Uterus (tissue), 2 donors: Measurements from ENCODE around the gene NDUFA11.

Experiments used
- POLR2A ChIP-seq, 2 donors: fragments of 450-650 bp; IDR thresholded peaks; one replicate each; pipeline ENCODE4 v1.6.1; 2016; ENCODE audit warnings: antibody characterized with exemption in 2 of 2, mild to moderate bottlenecking in 1 of 2, moderate library complexity in 1 of 2
- TF ChIP-seq, protein P1 (sequence below), 4 experiments: fragments of 200-600 bp in 2 of 4; fragments of 450-650 bp in 2 of 4; sonication (generic) in 2 of 4; IDR thresholded peaks; one replicate each; pipeline ENCODE4 v1.5.1; 2016 to 2019; ENCODE audit warnings: antibody characterized with exemption in 4 of 4, mild to moderate bottlenecking in 2 of 4, moderate library complexity in 1 of 4

DNA sequence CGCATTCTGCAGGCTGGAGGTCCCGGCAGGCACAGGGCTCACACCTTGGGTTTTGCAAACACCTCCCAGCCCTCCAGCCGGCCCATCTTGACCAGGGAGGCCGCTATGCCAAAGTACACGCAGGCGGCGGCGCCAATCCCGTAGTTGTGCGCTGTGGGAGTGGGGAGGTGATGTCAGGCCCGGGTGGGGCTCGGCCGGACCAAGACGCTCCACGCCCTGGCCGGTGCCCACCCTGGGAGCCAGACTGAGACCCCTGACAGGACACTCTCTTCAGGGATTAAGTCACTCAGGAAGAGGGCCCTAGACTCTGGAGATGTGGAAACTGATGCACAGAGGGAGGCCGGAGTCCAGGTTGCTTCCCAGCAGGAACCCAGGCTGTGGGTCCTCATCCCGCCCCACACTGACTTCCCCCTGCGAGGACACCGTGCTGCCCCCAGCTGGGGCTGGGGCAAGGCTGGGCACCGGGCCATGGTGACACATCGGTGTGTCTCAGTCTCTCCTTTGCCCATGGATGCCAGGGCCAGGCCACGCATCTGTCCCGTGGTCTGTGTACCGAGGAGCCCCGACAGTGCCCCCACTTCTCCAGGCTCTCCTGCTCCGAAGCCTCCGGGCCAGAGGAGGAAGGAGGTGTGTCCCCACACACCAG lies 8.8 kb downstream of the NDUFA11 start:
- no peak for TF ChIP-seq POLR2A (IDR thresholded peaks at IDR 0.05)
- TF ChIP-seq, protein P1, sequence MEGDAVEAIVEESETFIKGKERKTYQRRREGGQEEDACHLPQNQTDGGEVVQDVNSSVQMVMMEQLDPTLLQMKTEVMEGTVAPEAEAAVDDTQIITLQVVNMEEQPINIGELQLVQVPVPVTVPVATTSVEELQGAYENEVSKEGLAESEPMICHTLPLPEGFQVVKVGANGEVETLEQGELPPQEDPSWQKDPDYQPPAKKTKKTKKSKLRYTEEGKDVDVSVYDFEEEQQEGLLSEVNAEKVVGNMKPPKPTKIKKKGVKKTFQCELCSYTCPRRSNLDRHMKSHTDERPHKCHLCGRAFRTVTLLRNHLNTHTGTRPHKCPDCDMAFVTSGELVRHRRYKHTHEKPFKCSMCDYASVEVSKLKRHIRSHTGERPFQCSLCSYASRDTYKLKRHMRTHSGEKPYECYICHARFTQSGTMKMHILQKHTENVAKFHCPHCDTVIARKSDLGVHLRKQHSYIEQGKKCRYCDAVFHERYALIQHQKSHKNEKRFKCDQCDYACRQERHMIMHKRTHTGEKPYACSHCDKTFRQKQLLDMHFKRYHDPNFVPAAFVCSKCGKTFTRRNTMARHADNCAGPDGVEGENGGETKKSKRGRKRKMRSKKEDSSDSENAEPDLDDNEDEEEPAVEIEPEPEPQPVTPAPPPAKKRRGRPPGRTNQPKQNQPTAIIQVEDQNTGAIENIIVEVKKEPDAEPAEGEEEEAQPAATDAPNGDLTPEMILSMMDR (IDR thresholded peaks at IDR 0.05) = no peak
